Muscle layer of duodenum (tissue), 2 donors: ENCODE results near the gene ERI3.

ENCODE experiments used
- H3K27ac ChIP-seq: one replicate; pipeline ENCODE4 v1.7.0; 2013; ENCODE audit warnings: mild to moderate bottlenecking, low read length
- H3K27me3 ChIP-seq: one replicate; pipeline ENCODE4 v1.7.0; 2013; ENCODE audit warnings: low read depth, mild to moderate bottlenecking, control low read depth, low read length
- H3K36me3 ChIP-seq, 2 donors: one replicate each; pipeline ENCODE4 v1.7.0; 2013; ENCODE audit warnings: low read length in 2 of 2, control low read depth in 1 of 2, mild to moderate bottlenecking in 1 of 2; ENCODE audit not compliant: insufficient read depth in 2 of 2, control insufficient read depth in 1 of 2
- H3K4me1 ChIP-seq, 2 donors: one replicate each; pipeline ENCODE4 v1.7.0; 2013; ENCODE audit warnings: low read length in 2 of 2, mild to moderate bottlenecking in 2 of 2, control low read depth in 1 of 2, moderate library complexity in 1 of 2; ENCODE audit not compliant: insufficient read depth in 2 of 2, control insufficient read depth in 1 of 2
- H3K4me3 ChIP-seq, 2 donors: one replicate each; pipeline ENCODE4 v1.7.0; 2013; ENCODE audit warnings: low read length in 2 of 2, low read depth in 1 of 2, mild to moderate bottlenecking in 1 of 2
- H3K9me3 ChIP-seq, 2 donors: one replicate each; pipeline ENCODE4 v1.7.0; 2013; ENCODE audit warnings: low read length in 2 of 2, control low read depth in 1 of 2, mild to moderate bottlenecking in 1 of 2; ENCODE audit not compliant: control insufficient read depth in 1 of 2
- donor health status: healthy.

ERI3 gene

DNA sequence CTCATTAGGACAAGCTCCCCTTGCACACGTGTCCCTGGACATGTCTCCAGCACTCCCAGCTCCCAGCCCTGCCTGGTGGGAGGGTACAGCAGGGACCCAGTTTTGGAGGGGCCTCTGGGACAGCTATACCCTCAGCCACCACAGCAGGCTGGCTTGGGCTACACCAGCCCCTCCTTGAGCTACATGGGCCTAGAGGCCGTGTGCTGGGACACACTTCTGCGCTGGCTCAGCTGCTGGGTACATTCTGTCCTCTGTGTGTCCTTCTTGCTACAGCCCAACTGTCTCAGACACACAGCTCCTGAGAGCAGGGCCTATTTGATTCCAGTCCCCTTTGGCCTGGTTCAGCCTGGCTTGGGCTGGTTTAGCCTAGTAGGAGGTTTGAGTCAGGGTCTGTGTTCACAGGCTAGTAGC is 115.1 kb downstream of the ERI3 start:
- peak overlapping the region; percentile 21 for H3K27ac ChIP-seq
- peaks cover 4 to 34% of the 10 kb centered on the region in 2 donors for H3K4me1 ChIP-seq
- no peaks in the 10 kb centered on the region for H3K27me3 ChIP-seq
- H3K4me3 ChIP-seq = no peak overlapping the region
- no peaks in the 10 kb centered on the region for H3K9me3 ChIP-seq
- peaks cover 0 to 3% of the 10 kb centered on the region in 2 donors for H3K36me3 ChIP-seq

DNA sequence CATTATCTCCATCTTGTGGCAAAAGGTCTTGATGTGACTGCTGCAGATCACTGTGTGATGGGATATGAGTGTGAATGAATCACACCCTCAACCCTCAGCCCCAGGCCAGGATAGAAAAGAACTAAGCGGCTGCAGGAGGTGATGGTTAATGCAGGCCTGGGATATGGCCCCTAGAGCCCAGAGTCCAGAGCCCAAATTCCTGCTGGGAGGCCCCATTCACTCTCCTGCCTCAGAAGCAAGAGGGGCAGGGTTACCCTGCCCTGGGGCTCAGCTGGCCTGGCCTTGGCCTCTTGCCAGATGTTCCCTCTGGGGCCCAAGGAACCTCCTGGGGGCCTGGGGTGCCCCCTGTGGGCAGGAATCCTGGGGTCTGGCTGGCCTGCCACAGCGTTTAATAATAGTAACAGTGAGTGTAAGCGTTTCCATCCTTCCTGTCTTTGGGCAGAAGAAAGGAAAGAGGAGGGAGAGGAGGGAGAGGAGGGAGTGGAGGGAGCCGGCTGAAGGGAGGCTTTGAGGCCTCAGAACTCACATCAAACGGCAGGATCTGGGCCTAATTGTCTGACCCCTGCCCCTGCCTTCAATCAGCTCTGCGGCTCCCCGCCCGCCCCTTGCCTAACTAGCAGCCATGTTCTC is 115.6 kb downstream of the ERI3 start:
- Histone ChIP-seq H3K4me3 (no peak overlapping the region), H3K9me3 (no peaks in the 10 kb centered on the region), H3K27me3 (no peaks in the 10 kb centered on the region), H3K27ac (peak overlapping the region; percentile 8), H3K36me3 (peaks cover 0 to 3% of the 10 kb centered on the region in 2 donors), H3K4me1 (peaks cover 4 to 34% of the 10 kb centered on the region in 2 donors)

DNA sequence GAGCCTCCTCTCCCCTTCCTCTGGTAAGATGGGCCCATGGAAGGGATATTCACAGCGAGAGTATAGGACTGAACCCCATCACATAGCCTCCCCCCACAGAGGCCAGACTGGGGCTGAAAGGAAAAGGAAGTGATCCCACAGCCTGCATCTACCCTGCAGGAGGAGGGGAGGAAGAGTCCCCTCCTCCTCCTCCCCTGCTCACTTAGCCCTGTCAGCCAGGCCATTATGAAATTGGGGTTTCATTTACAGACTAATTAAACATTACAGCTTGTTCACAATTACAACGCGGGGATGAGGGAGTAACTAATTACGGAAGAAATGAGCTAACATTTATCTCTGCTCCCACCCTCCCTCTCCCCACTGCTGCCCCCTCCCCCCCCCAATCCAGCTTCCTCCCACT is 116.4 kb downstream of the ERI3 start:
- H3K27ac ChIP-seq = no peak overlapping the region
- H3K27me3 ChIP-seq = no peaks in the 10 kb centered on the region
- H3K4me3 ChIP-seq = peak overlapping the region in 1 of 2 donors; percentile 15
- H3K9me3 ChIP-seq = no peaks in the 10 kb centered on the region
- peaks cover 4 to 34% of the 10 kb centered on the region in 2 donors for H3K4me1 ChIP-seq
- H3K36me3 ChIP-seq = peaks cover 0 to 2% of the 10 kb centered on the region in 2 donors

DNA sequence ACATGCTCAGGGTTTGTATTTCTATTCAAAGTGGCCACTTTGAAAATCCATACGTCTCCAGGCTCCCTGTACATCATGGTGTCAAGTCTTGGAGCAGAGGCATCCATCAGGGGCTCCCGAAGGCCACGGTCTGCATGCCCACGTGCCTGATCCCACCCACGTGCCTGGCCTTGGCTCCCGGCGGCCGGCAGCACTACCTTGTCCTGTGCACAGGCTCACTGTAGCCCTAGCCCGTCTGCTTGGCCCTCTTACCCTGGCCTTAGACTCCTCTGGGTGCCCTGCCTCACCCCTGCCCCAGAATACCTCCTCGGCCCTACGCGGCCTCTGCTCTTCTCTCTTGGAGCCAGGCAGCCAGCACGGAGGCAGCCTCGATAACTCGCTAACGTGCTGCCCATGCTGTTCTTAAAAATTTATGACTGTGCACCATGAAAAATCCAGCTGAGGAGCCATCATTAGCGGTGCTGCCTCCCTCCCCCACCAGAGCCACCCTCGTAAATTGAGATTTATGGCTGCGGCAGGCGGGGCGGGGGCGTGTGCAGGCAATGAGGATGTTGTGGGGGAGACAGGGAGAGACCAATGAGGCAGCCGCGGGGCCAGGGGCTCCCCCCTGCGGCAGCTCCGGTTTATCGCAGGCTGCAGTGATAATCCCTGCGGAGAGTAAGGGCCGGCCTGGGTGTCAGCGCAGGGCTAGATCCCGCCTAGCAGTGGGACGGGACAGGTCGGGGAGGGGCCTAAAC is 117.2 kb downstream of the ERI3 start:
- peaks cover 4 to 34% of the 10 kb centered on the region in 2 donors for H3K4me1 ChIP-seq
- H3K9me3 ChIP-seq = no peaks in the 10 kb centered on the region
- no peak overlapping the region for H3K27ac ChIP-seq
- H3K27me3 ChIP-seq = no peaks in the 10 kb centered on the region
- H3K4me3 ChIP-seq = peak overlapping the region in 1 of 2 donors; percentile 15
- no peaks in the 10 kb centered on the region for H3K36me3 ChIP-seq

GRCh38 chr1:44236490-44237272 is 118.4 kb downstream of the ERI3 start:
- Histone ChIP-seq H3K4me1 (peaks cover 4 to 34% of the 10 kb centered on the region in 2 donors), H3K27me3 (no peaks in the 10 kb centered on the region), H3K36me3 (peaks cover 0 to 1% of the 10 kb centered on the region in 2 donors), H3K4me3 (no peak overlapping the region), H3K9me3 (no peaks in the 10 kb centered on the region), H3K27ac (no peak overlapping the region)

DNA sequence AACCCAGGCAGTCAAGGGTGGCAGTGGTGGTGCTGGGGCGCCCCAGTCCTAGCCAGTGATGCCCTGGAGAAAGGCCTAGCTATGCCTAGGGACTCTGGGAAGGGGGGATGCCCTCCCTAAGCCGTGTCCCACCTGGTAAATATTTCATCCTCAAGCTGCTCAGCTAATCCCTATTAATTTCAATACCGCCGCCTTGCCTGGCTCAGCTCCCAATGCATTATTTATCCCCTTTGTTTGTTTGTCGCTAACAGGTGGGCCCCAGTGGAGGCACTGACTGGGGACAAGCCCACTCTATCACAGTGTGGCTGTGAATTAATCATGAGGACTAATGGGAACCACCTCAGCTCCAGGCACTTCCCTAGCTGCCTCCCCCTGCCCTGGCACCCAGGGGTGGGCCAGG is 119.2 kb downstream of the ERI3 start:
- Histone ChIP-seq H3K36me3 (peaks cover 0 to 4% of the 10 kb centered on the region in 2 donors), H3K27me3 (no peaks in the 10 kb centered on the region), H3K27ac (no peak overlapping the region), H3K4me3 (no peak overlapping the region), H3K9me3 (no peaks in the 10 kb centered on the region), H3K4me1 (peaks cover 4 to 32% of the 10 kb centered on the region in 2 donors)

DNA sequence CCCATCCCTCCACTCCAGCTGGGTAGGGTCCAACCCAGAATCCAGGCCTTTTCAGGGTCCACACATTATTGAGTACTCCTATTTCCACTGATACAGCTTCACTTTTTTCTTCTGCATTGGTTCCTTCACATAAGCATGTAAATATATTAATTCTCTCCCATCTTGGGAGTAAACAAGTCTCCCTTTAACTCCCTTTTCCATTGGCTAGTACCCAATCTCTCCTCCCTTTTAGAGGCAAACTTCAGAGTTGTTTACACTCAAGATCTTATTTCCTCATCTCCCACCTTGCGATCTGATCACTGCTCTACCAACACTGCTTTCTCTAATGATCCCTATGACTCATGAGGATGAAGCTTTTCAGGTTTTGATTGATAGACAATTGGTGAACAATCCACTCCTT is 121.5 kb downstream of the ERI3 start:
- H3K4me1 ChIP-seq = peaks cover 0 to 10% of the 10 kb centered on the region in 2 donors
- H3K4me3 ChIP-seq = no peak overlapping the region
- H3K27me3 ChIP-seq = no peaks in the 10 kb centered on the region
- no peak overlapping the region for H3K27ac ChIP-seq
- peaks cover 4% of the 10 kb centered on the region in 2 donors for H3K36me3 ChIP-seq
- H3K9me3 ChIP-seq = no peaks in the 10 kb centered on the region

DNA sequence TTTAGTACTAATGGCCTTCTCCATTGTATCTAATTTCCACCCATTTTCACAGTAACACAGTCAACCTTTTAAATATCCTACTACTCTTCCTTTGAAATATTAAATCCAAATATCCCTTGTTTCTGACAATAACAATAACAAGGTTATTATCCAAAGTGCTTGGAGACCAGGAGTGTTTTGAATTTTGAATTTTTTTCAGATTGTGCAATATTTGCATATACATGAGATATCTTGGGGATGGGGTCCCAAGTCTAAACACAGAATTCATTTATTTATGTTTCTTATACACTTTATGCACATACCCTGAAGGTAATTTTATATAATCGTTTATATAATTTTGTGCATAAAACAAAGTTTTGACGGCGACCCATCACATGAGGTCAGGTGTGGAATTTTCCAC is 124.3 kb downstream of the ERI3 start:
- Histone ChIP-seq H3K9me3 (no peaks in the 10 kb centered on the region), H3K4me3 (no peak overlapping the region), H3K27ac (no peak overlapping the region), H3K4me1 (no peaks in the 10 kb centered on the region), H3K36me3 (peaks cover 6% of the 10 kb centered on the region in 2 donors), H3K27me3 (no peaks in the 10 kb centered on the region)

GRCh38 chr1:44229435-44230167 is 125.5 kb downstream of the ERI3 start:
- Histone ChIP-seq H3K36me3 (peaks cover 6 to 11% of the 10 kb centered on the region in 2 donors), H3K9me3 (no peaks in the 10 kb centered on the region), H3K27me3 (no peaks in the 10 kb centered on the region)

GRCh38 chr1:44228218-44228617 is 126.8 kb downstream of the ERI3 start:
- H3K9me3 ChIP-seq = no peaks in the 10 kb centered on the region
- H3K27ac ChIP-seq = no peak overlapping the region
- peaks cover 6 to 11% of the 10 kb centered on the region in 2 donors for H3K36me3 ChIP-seq
- no peaks in the 10 kb centered on the region for H3K4me1 ChIP-seq
- no peak overlapping the region for H3K4me3 ChIP-seq
- no peaks in the 10 kb centered on the region for H3K27me3 ChIP-seq

More at GRCh38 chr1:44229435-44230167, 125.5 kb downstream of the ERI3 start:
- Histone ChIP-seq H3K27ac (no peak overlapping the region), H3K4me1 (no peaks in the 10 kb centered on the region), H3K4me3 (no peak overlapping the region)

DNA sequence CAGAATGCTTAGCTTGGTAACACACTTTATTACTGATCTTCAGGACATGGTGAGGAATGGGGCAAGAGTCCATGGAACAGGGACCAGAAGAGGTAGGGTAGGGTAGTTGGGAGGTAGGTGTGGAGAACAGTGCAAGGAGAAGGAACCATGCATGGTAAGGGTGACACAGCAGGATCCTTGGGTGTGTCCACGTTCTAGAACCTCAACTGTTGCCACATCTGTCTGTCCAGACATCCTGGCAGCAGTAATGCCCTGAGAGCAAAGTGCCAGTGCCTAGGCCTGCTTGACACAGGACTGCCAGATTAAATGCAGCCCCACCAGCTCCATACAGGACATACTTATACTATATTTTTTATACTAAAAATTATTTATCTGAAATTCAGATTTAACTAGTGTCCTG is 127.8 kb downstream of the ERI3 start:
- Histone ChIP-seq H3K36me3 (peaks cover 11 to 13% of the 10 kb centered on the region in 2 donors), H3K9me3 (no peaks in the 10 kb centered on the region), H3K27ac (no peak overlapping the region), H3K4me3 (no peak overlapping the region), H3K27me3 (no peaks in the 10 kb centered on the region), H3K4me1 (no peaks in the 10 kb centered on the region)
